ENCODE measurements around the gene MSI2.

DNA sequence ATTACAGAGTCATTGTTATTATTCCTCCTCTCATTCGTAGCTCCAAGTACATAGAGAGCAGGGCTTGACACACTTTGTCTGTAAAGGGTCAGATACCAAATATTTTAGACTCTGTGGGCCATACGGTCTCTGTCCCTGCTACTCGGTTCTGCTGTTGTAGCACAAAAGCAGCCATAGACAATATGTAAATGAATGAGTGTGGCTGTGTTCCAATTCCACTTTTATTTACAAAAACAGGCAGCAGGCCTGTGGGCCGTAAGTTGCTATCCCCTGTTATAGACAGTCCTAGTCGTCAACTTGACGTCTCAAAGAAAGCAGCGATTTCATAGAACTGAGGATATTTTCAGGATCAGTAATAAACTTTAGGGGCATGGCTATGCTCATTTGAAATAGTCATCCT, 161.6 kb downstream of the MSI2 start:
- TF ChIP-seq EZH2 (IDR thresholded peaks at IDR 0.05; ENCODE audit: insufficient read depth, poor library complexity, severe bottlenecking) (no peak), EZH2phosphoT487 (IDR thresholded peaks at IDR 0.05; ENCODE audit: insufficient read depth, low read depth) (no peak)

Data from GM23248 (cell line).